Neuronal stem cell (in vitro differentiated cells): ENCODE data around the gene PAN2.

Experiments
- DNase-seq: peaks from one replicate; pipeline ENCODE4 v3.0.0-alpha.2; 2013; ENCODE audit warnings: low spot score
- H2AFZ ChIP-seq: one replicate; pipeline ENCODE4 v1.6.1; 2013; ENCODE audit warnings: mild to moderate bottlenecking, low read length, inconsistent platforms
- H2AK5ac ChIP-seq: 2 replicates; pipeline ENCODE4 v1.6.1; 2013; ENCODE audit warnings: low read depth, mild to moderate bottlenecking, inconsistent platforms, low read length, moderate library complexity, mixed read lengths
- H2BK120ac ChIP-seq: 2 replicates; pipeline ENCODE4 v1.6.1; 2013; ENCODE audit warnings: low read depth, mild to moderate bottlenecking, inconsistent platforms, low read length, moderate library complexity, mixed read lengths
- H2BK12ac ChIP-seq: one replicate; pipeline ENCODE4 v1.6.1; 2013; ENCODE audit warnings: low read length, inconsistent platforms
- H2BK15ac ChIP-seq: 2 replicates; pipeline ENCODE4 v1.6.1; 2013; ENCODE audit warnings: mild to moderate bottlenecking, low read length, inconsistent platforms, mixed read lengths
- H2BK5ac ChIP-seq: one replicate; pipeline ENCODE4 v1.6.1; 2013; ENCODE audit warnings: inconsistent platforms, mild to moderate bottlenecking, low read length, moderate library complexity
- H3K14ac ChIP-seq: one replicate; pipeline ENCODE4 v1.6.1; 2013; ENCODE audit warnings: low read length, inconsistent platforms
- H3K18ac ChIP-seq: 2 replicates; pipeline ENCODE4 v1.6.1; 2013; ENCODE audit warnings: low read length, inconsistent platforms
- H3K23ac ChIP-seq: 2 replicates; pipeline ENCODE4 v1.6.1; 2013; ENCODE audit warnings: low read depth, mild to moderate bottlenecking, mixed read lengths, low read length, inconsistent platforms; ENCODE audit not compliant: poor library complexity
- H3K27ac ChIP-seq: replicated peaks from 3 replicates; pipeline ENCODE4 v1.5.1; 2013; ENCODE audit warnings: low read length, inconsistent platforms
- H3K27me3 ChIP-seq, 3 experiments: 2 replicates each; pipeline ENCODE4 v1.6.1; 2013; ENCODE audit warnings: low read length in 3 of 3, mild to moderate bottlenecking in 2 of 3, inconsistent platforms in 1 of 3, low read depth in 1 of 3, mixed read lengths in 1 of 3, moderate library complexity in 1 of 3; ENCODE audit not compliant: control insufficient read depth in 3 of 3, insufficient read depth in 3 of 3
- H3K36me3 ChIP-seq, 2 donors: replicated peaks in 1 of 2; 2 replicates each; pipeline ENCODE4 v1.6.1; 2013; ENCODE audit warnings: low read length in 2 of 2; ENCODE audit not compliant: control insufficient read depth in 2 of 2, insufficient read depth in 2 of 2
- H3K4ac ChIP-seq: 2 replicates; pipeline ENCODE4 v1.6.1; 2013; ENCODE audit warnings: inconsistent platforms, mild to moderate bottlenecking, low read length, moderate library complexity
- H3K4me1 ChIP-seq, 2 donors: 1 replicate in 1 of 2; 2 replicates in 1 of 2; pipeline ENCODE4 v1.6.1; 2013; ENCODE audit warnings: low read length in 2 of 2, low read depth in 1 of 2; ENCODE audit not compliant: control insufficient read depth in 2 of 2, insufficient read depth in 1 of 2
- H3K4me2 ChIP-seq: one replicate; pipeline ENCODE4 v1.6.1; 2013; ENCODE audit warnings: mild to moderate bottlenecking, low read length, inconsistent platforms; ENCODE audit not compliant: insufficient read depth, poor library complexity, severe bottlenecking
- H3K4me3 ChIP-seq, 2 donors: 2 replicates each; pipeline ENCODE4 v1.5.1; 2013; ENCODE audit warnings: low read length in 2 of 2, mild to moderate bottlenecking in 2 of 2, inconsistent platforms in 1 of 2, moderate library complexity in 1 of 2
- H3K79me1 ChIP-seq: one replicate; pipeline ENCODE4 v1.6.1; 2013; ENCODE audit warnings: low read depth, mild to moderate bottlenecking, inconsistent platforms, low read length, moderate library complexity
- H3K9ac ChIP-seq: one replicate; pipeline ENCODE4 v1.6.1; 2013; ENCODE audit warnings: mild to moderate bottlenecking, low read depth, low read length, inconsistent platforms; ENCODE audit not compliant: poor library complexity
- H3K9me3 ChIP-seq, 2 donors: replicated peaks in 1 of 2; 2 replicates each; pipeline versions ENCODE3 to v1.6.1; 2013; ENCODE audit warnings: low read length in 2 of 2, mild to moderate bottlenecking in 2 of 2, inconsistent platforms in 1 of 2, low read depth in 1 of 2, mixed read lengths in 1 of 2, moderate library complexity in 1 of 2; ENCODE audit not compliant: control insufficient read depth in 2 of 2, insufficient read depth in 1 of 2
- H4K8ac ChIP-seq: one replicate; pipeline ENCODE4 v1.6.1; 2013; ENCODE audit warnings: low read depth, mild to moderate bottlenecking, inconsistent platforms, low read length, moderate library complexity
- H4K91ac ChIP-seq: one replicate; pipeline ENCODE4 v1.6.1; 2013; ENCODE audit warnings: low read length, low read depth, mild to moderate bottlenecking, inconsistent platforms; ENCODE audit not compliant: poor library complexity
- WGBS, 2 donors: extraction: QIAGEN DNeasy Blood & Tissue Kit; methylation state at CpG; one replicate each; pipeline ENCODE4 v1.1.7; 2013; ENCODE audit warnings: missing lambda C conversion rate in 2 of 2, mixed read lengths in 1 of 2; ENCODE audit not compliant: insufficient read length in 2 of 2, insufficient replicate concordance in 1 of 2; ENCODE audit errors: extremely low coverage in 2 of 2; 5-methylcytosine and 5-hydroxymethylcytosine counted together

Gene PAN2

DNA sequence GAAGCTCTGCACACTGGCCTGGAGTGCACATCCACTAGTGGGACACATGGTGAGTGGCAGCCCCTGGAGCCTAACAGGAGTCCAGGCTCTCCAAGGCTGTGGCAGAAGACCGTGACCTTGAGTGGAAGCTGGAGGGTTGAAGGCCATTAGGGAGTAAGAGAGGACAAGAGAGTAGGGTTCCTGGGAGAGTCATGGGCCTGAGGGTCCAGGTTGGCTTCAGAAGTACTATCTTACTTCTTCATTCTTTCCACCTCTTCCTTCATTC is 5.3 kb upstream of the PAN2 start:
- Histone ChIP-seq H3K27me3 (no peaks in the 10 kb centered on the region), H3K14ac (no peak overlapping the region), H3K79me1 (no peaks in the 10 kb centered on the region), H3K9ac (no peak overlapping the region), H3K23ac (no peak overlapping the region), H3K18ac (peak overlapping the region; percentile 60), H4K91ac (no peak overlapping the region), H3K27ac (peak overlapping the region; percentile 5), H2AK5ac (no peak overlapping the region), H4K8ac (no peak overlapping the region), H3K4me2 (no peak overlapping the region), H2BK120ac (no peak overlapping the region), H2BK15ac (no peak overlapping the region), H3K4me3 (peak overlapping the region in 1 of 2 donors; percentile 14), H2BK12ac (no peak overlapping the region), H2BK5ac (no peak overlapping the region), H2AFZ (peak overlapping the region; percentile 66), H3K4me1 (peaks cover 2 to 9% of the 10 kb centered on the region in 2 donors), H3K4ac (no peak overlapping the region), H3K9me3 (no peaks in the 10 kb centered on the region), H3K36me3 (peaks cover 10 to 24% of the 10 kb centered on the region in 2 donors)
- no CpG with 5 or more reads among the region's 1 CpG for WGBS, 2 donors
- DNase-seq: no peak

DNA sequence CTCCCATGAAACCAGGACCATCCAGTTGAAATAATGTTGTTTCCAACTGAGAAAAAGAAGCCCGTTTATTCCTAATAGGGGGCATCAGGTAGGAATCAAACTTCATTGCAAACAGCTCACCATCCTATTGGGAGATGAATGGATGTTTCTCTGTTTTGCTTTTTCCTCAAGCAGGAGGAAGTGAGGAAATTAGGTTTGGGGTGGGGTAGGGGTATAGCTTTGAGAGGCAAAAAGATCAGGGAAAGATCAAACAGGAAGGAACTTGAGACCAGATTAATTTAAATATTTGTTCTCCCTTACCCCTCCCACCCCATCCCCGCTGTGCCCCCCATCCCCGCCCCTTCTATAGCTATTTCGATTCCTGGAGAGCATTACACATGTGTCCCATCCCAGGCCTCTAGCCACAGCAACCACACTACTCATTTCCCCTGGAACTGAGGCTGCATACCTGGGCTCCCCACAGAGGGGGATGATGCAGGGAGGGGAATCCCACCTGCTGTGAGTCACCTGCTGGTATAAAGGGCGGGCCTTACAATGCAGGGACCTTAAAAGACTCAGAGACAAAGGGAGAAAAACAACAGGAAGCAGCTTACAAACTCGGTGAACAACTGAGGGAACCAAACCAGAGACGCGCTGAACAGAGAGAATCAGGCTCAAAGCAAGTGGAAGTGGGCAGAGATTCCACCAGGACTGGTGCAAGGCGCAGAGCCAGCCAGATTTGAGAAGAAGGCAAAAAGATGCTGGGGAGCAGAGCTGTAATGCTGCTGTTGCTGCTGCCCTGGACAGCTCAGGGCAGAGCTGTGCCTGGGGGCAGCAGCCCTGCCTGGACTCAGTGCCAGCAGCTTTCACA is 4.7 kb upstream of the PAN2 start, which contains the start of gene IL23A:
TSS of gene IL23A (plus strand) at position 577 of the 850 bp plus-strand sequence. CDS start at position 738, 161 bp downstream.
- Histone ChIP-seq H3K4ac (no peak within 1 kb of the TSS), H3K4me1 (peaks cover 2 to 9% of the 10 kb centered on the region in 2 donors), H3K23ac (no peak within 1 kb of the TSS), H4K91ac (no peak within 1 kb of the TSS), H3K4me3 (peak within 1 kb of the TSS in 1 of 2 donors; percentile 14), H3K36me3 (peaks cover 5 to 19% of the 10 kb centered on the region in 2 donors), H2BK120ac (no peak within 1 kb of the TSS), H2BK5ac (no peak within 1 kb of the TSS), H4K8ac (no peak within 1 kb of the TSS), H2AFZ (peak within 1 kb of the TSS; percentile 66), H3K14ac (no peak within 1 kb of the TSS), H3K79me1 (no peaks in the 10 kb centered on the region), H3K18ac (peak within 1 kb of the TSS; percentile 60), H3K9ac (no peak within 1 kb of the TSS), H2BK15ac (no peak within 1 kb of the TSS), H2BK12ac (no peak within 1 kb of the TSS), H3K4me2 (no peak within 1 kb of the TSS), H3K9me3 (no peaks in the 10 kb centered on the region), H3K27ac (peak within 1 kb of the TSS; percentile 5), H2AK5ac (no peak within 1 kb of the TSS), H3K27me3 (no peaks in the 10 kb centered on the region)
- no CpG with 5 or more reads among the region's 9 CpGs for WGBS, 2 donors
- no peak for DNase-seq

DNA sequence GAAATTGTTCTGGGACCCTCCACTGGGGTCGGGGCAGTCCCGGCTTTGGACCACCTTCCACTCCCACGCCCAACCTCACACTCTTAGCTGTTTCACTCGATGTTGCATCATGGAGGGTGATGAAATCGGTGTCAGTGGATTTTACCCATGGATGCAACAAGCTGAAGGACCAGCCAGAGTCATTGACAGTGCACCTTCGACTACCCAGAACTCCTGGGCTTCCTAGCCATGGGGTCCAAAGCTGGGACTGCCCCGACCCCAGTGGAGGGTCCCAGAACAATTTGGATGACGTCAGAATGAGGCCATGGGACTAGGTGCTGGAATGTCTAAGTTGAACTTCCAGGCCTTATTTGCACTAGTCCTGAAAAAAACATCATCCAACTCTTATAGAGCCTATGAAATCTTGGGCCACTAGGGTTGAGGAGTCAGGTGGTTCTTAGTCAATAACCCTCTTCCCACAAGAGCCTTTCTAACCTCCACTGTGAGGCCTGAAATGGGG is 4.0 kb upstream of the PAN2 start:
- Histone ChIP-seq H3K27ac (no peak overlapping the region), H3K79me1 (no peaks in the 10 kb centered on the region), H4K8ac (no peak overlapping the region), H2BK5ac (no peak overlapping the region), H2AK5ac (no peak overlapping the region), H3K14ac (no peak overlapping the region), H3K9ac (no peak overlapping the region), H3K36me3 (peaks cover 0 to 11% of the 10 kb centered on the region in 2 donors), H3K23ac (no peak overlapping the region), H3K18ac (no peak overlapping the region), H3K4me2 (no peak overlapping the region), H3K4me1 (peaks cover 5 to 14% of the 10 kb centered on the region in 2 donors), H3K4ac (no peak overlapping the region), H3K27me3 (no peaks in the 10 kb centered on the region), H2BK120ac (no peak overlapping the region), H2BK12ac (no peak overlapping the region), H4K91ac (no peak overlapping the region), H2BK15ac (no peak overlapping the region), H3K9me3 (no peaks in the 10 kb centered on the region), H3K4me3 (no peak overlapping the region), H2AFZ (no peak overlapping the region)
- DNase-seq: no peak
- no CpG with 5 or more reads among the region's 8 CpGs for WGBS, 2 donors

DNA sequence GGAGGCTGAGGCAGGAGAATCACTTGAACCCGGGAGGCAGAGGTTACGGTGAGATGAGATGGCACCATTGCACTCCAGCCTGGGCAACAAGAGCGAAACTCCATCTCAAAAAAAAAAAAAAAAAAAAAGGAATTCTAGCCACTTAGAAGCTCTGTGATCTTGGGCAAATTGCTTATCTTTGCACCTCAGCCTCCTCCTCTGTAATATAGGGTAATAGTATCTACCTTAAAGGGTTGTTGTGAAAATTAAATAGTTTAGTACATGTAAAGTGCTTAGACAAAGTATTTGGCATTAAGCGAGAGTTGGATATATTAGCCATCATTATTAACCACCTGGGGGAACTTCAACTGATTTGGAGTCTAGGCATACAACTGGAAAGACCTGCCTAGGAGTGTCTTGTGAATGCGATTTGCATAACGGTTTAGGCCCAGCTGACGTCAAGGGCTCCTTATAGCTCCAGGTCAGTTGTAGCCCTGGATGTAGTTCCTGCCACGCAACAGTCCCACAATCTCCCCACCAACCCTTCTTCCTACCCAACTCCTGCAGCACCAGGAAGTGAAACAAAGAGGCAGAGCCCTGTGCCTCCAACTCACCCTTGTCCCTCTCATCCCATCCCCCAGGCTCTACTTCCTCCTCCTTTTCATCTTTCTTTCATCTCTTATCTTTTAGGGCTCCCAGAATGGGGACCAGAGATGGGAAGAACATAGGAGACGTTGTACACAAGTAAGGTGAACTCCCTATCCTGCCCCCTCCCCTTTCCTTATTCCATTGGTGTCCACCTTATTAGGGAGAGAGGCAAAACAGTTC is 2.8 kb upstream of the PAN2 start:
- no peak overlapping the region for H3K4ac ChIP-seq
- H2AFZ ChIP-seq: peak overlapping the region; percentile 37
- no peak overlapping the region for H4K8ac ChIP-seq
- H3K9me3 ChIP-seq: no peaks in the 10 kb centered on the region
- H3K4me3 ChIP-seq: no peak overlapping the region
- DNase-seq: no peak
- peaks cover 6 to 16% of the 10 kb centered on the region in 2 donors for H3K4me1 ChIP-seq
- H3K27ac ChIP-seq: no peak overlapping the region
- no peak overlapping the region for H4K91ac ChIP-seq
- no peak overlapping the region for H2BK12ac ChIP-seq
- H3K23ac ChIP-seq: no peak overlapping the region
- H3K36me3 ChIP-seq: peaks cover 0 to 6% of the 10 kb centered on the region in 2 donors
- no peak overlapping the region for H3K4me2 ChIP-seq
- H2BK5ac ChIP-seq: no peak overlapping the region
- no peaks in the 10 kb centered on the region for H3K27me3 ChIP-seq
- H3K14ac ChIP-seq: no peak overlapping the region
- H3K79me1 ChIP-seq: no peaks in the 10 kb centered on the region
- no peak overlapping the region for H3K9ac ChIP-seq
- no peak overlapping the region for H3K18ac ChIP-seq
- H2BK120ac ChIP-seq: no peak overlapping the region
- no CpG with 5 or more reads among the region's 9 CpGs for WGBS, 2 donors
- no peak overlapping the region for H2BK15ac ChIP-seq
- H2AK5ac ChIP-seq: no peak overlapping the region
